Fibroblast of lung (primary cell): Measurements from ENCODE around the gene PDIK1L. TPM values are rescaled to one million over a fixed set of nuclear protein-coding genes. Genes with fewer than 3 reads are reported as not detected.

Source experiments
- DNase-seq, 2 donors: peaks; one replicate each; pipeline versions ENCODE4 v3.0.0 to v3.0.0-alpha.2; 2010; ENCODE audit warnings: low read depth in 2 of 2
- H2AFZ ChIP-seq: 2 replicates; pipeline ENCODE4 v1.5.1; 2012; ENCODE audit warnings: low read length, control low read depth, inconsistent platforms
- H3K27ac ChIP-seq: 2 replicates; pipeline ENCODE4 v1.5.1; 2011; ENCODE audit warnings: low read length, control low read depth; ENCODE audit not compliant: insufficient read depth
- H3K27me3 ChIP-seq: 2 replicates; pipeline ENCODE4 v1.5.1; 2011; ENCODE audit warnings: mild to moderate bottlenecking, low read length; ENCODE audit not compliant: control insufficient read depth, insufficient read depth
- H3K36me3 ChIP-seq: 2 replicates; pipeline ENCODE4 v1.5.1; 2011; ENCODE audit warnings: low read length; ENCODE audit not compliant: control insufficient read depth, insufficient read depth
- H3K4me1 ChIP-seq: 2 replicates; pipeline ENCODE4 v1.5.1; 2011; ENCODE audit warnings: low read length; ENCODE audit not compliant: control insufficient read depth, insufficient read depth; ENCODE audit errors: extremely low read depth
- H3K4me2 ChIP-seq: 2 replicates; pipeline ENCODE4 v1.5.1; 2011; ENCODE audit warnings: low read length, control low read depth; ENCODE audit not compliant: insufficient read depth; ENCODE audit errors: extremely low read depth
- H3K4me3 ChIP-seq, 4 experiments: fragments of 200-600 bp in 1 of 4; sonication (generic) in 1 of 4; replicated peaks in 1 of 4; 2 replicates each; pipeline ENCODE4 v1.5.1; 2011 to 2016; ENCODE audit warnings: low read length in 4 of 4, low read depth in 3 of 4, mild to moderate bottlenecking in 3 of 4, control low read depth in 2 of 4, inconsistent platforms in 1 of 4, mixed read lengths in 1 of 4; ENCODE audit not compliant: insufficient read depth in 1 of 4; ENCODE audit errors: control extremely low read depth in 1 of 4
- H3K79me2 ChIP-seq: 2 replicates; pipeline ENCODE4 v1.5.1; 2012; ENCODE audit warnings: mild to moderate bottlenecking, low read length, inconsistent platforms; ENCODE audit not compliant: control insufficient read depth, insufficient read depth
- H3K9ac ChIP-seq: 2 replicates; pipeline ENCODE4 v1.5.1; 2011; ENCODE audit warnings: mild to moderate bottlenecking, low read length, control low read depth; ENCODE audit not compliant: insufficient read depth
- H3K9me3 ChIP-seq: 2 replicates; pipeline ENCODE4 v1.5.1; 2012; ENCODE audit warnings: low read depth, low read length; ENCODE audit not compliant: control insufficient read depth, insufficient read depth
- H4K20me1 ChIP-seq: 2 replicates; pipeline ENCODE4 v1.5.1; 2011; ENCODE audit warnings: low read length; ENCODE audit not compliant: control insufficient read depth, insufficient read depth; ENCODE audit errors: extremely low read depth
- CTCF ChIP-seq, 2 donors: IDR thresholded peaks in 1 of 2; conservative IDR thresholded peaks in 1 of 2; 1 replicate in 1 of 2; 2 replicates in 1 of 2; pipeline ENCODE4 v1.5.1; 2011 to 2012; ENCODE audit warnings: low read length in 2 of 2, control low read depth in 1 of 2, inconsistent platforms in 1 of 2, low read depth in 1 of 2, mild to moderate bottlenecking in 1 of 2
- EZH2 ChIP-seq: IDR thresholded peaks from 2 replicates; pipeline ENCODE4 v1.5.1; 2012; ENCODE audit warnings: low read length, control low read depth, mild to moderate bottlenecking; ENCODE audit errors: missing control alignments
- polyA plus RNA-seq, 2 donors: library from polyadenylated mRNA; depleted of rRNA in 1 of 2; stranded (reverse) in 1 of 2; unstranded in 1 of 2; fragments of >200 nt; gene quantifications; 2 replicates each; pipeline ENCODE4 v1.2.1, GENCODE V29; 2011 to 2012; ENCODE audit warnings: missing spikeins in 1 of 2
- total RNA-seq: library from RNA; depleted of rRNA; stranded (reverse); fragments of >200 nt; gene quantifications from 2 replicates; pipeline ENCODE4 v1.2.1, GENCODE V29; 2014

The PDIK1L gene
- total and polyA plus RNA-seq, 2 donors (not counting 1 experiment from before 2014, with no cell fraction given), result 3.0 to 4.3 TPM

- Histone ChIP-seq H3K36me3 (no peaks in the 10 kb centered on the region), H3K27me3 (no peaks in the 10 kb centered on the region), H4K20me1 (no peaks in the 10 kb centered on the region), H3K4me1 (peaks cover 2% of the 10 kb centered on the region), H3K9me3 (no peaks in the 10 kb centered on the region), H3K4me2 (peak overlapping the region; percentile 58), H3K4me3 (peak overlapping the region in 3 of 4 experiments; percentile 8 to 36 (median 19)), H2AFZ (no peak overlapping the region), H3K9ac (no peak overlapping the region), H3K27ac (no peak overlapping the region), H3K79me2 (no peaks in the 10 kb centered on the region)
- DNase-seq, result no peak
- TF ChIP-seq EZH2, result peak; percentile 20
- peak; percentile 24 for TF ChIP-seq CTCF (conservative IDR thresholded peaks at IDR 0.05 in 1 of 2, IDR thresholded peaks at IDR 0.05 in 1 of 2; ENCODE audit: low read depth in 1 of 2, low read length in 2 of 2)
These were observed 52.6 kb downstream of the PDIK1L start for GRCh38 chr1:26164036-26164860.

GRCh38 chr1:26164861-26165842, 53.5 kb downstream of the PDIK1L start:
- no peaks in the 10 kb centered on the region for H3K36me3 ChIP-seq
- H3K79me2 ChIP-seq, result peaks cover under 1% of the 10 kb centered on the region
- no peaks in the 10 kb centered on the region for H3K27me3 ChIP-seq
- no peaks in the 10 kb centered on the region for H4K20me1 ChIP-seq
- no peak overlapping the region for H3K9ac ChIP-seq
- no peak overlapping the region for H3K27ac ChIP-seq
- H2AFZ ChIP-seq, result no peak overlapping the region
- no peaks in the 10 kb centered on the region for H3K9me3 ChIP-seq
- DNase-seq, result peak in 1 of 2 donors; percentile 11
- no peak overlapping the region for H3K4me3 ChIP-seq
- peaks cover 2% of the 10 kb centered on the region for H3K4me1 ChIP-seq
- no peak for TF ChIP-seq CTCF (conservative IDR thresholded peaks at IDR 0.05 in 1 of 2, IDR thresholded peaks at IDR 0.05 in 1 of 2; ENCODE audit: low read depth in 1 of 2, low read length in 2 of 2)
- no peak for TF ChIP-seq EZH2
- no peak overlapping the region for H3K4me2 ChIP-seq
